Naive thymus-derived CD8-positive, alpha-beta T cell (primary cell): ENCODE data around the gene TM4SF1. TPM values are rescaled to one million over a fixed set of nuclear protein-coding genes. Genes with fewer than 3 reads are reported as not detected.

ENCODE experiments used
- ATAC-seq, 2 donors: fragments of 150-1000 bp; cut with Tn5 transposase in 1 of 2; sonication (Bioruptor Pico), chemical (Tn5 transposase) in 1 of 2; 1 replicate in 1 of 2; 2 replicates in 1 of 2; pipeline ENCODE4 v1.10.0; 2021; ENCODE audit warnings: mild to moderate bottlenecking in 2 of 2, moderate library complexity in 2 of 2
- POLR2A ChIA-PET: fragments of 350-600 bp; sonication (Branson Sonifier 250); formaldehyde crosslinking; loops from one replicate; lab custom pipeline; 2021; ENCODE audit warnings: antibody characterized with exemption; lab: Charles Lee
- DNase-seq, 10 donors: peaks; one replicate each; pipeline versions ENCODE4 v3.0.0 to v3.0.0-alpha.2; 2020 to 2022
- H3K27ac Mint-ChIP-seq, 10 donors: one replicate each; pipeline ENCODE4 v1.8.0; 2020 to 2022; ENCODE audit warnings: mild to moderate bottlenecking in 10 of 10, mixed read lengths in 10 of 10, moderate library complexity in 4 of 10, inconsistent platforms in 1 of 10
- H3K27me3 Mint-ChIP-seq, 5 donors: one replicate each; pipeline ENCODE4 v1.8.0; 2021 to 2022; ENCODE audit warnings: mixed read lengths in 5 of 5
- H3K36me3 Mint-ChIP-seq, 3 donors: one replicate each; pipeline ENCODE4 v1.8.0; 2020 to 2022; ENCODE audit warnings: mixed read lengths in 3 of 3, mild to moderate bottlenecking in 2 of 3, inconsistent platforms in 1 of 3
- H3K4me1 Mint-ChIP-seq, 4 donors: one replicate each; pipeline ENCODE4 v1.8.0; 2021 to 2022; ENCODE audit warnings: mixed read lengths in 4 of 4
- H3K4me3 Mint-ChIP-seq, 10 donors: one replicate each; pipeline ENCODE4 v1.8.0; 2020 to 2022; ENCODE audit warnings: mild to moderate bottlenecking in 10 of 10, mixed read lengths in 10 of 10, moderate library complexity in 6 of 10, inconsistent platforms in 1 of 10
- H3K9me3 Mint-ChIP-seq, 9 donors: one replicate each; pipeline ENCODE4 v1.8.0; 2020 to 2022; ENCODE audit warnings: mixed read lengths in 9 of 9, mild to moderate bottlenecking in 3 of 9, inconsistent platforms in 1 of 9, moderate library complexity in 1 of 9
- polyA plus RNA-seq, 3 donors: library from polyadenylated mRNA; unstranded; fragments of 300-500 nt; fragmentation: Illumina TruSeq; gene quantifications; one replicate each; pipeline ENCODE4 v1.2.3, GENCODE V29; 2021
- total RNA-seq, 8 experiments: library from RNA in 2 of 8; stranded (reverse) in 2 of 8; gene quantifications; one replicate each; pipeline ENCODE4 v1.2.3 and lab custom pipeline; 2021 to 2026

The TM4SF1 gene, protein sequence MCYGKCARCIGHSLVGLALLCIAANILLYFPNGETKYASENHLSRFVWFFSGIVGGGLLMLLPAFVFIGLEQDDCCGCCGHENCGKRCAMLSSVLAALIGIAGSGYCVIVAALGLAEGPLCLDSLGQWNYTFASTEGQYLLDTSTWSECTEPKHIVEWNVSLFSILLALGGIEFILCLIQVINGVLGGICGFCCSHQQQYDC
- not detected for total RNA-seq
- not detected for polyA plus RNA-seq
- total RNA-seq (lab: John Stamatoyannopoulos, UW), result 0 to 0.13 (median 0) reads per million in 6 experiments

GRCh38 chr3:149377408-149378364, at the start of gene TM4SF1:
TSS of gene TM4SF1 (minus strand) at chr3:149377649. CDS start at chr3:149377547, 102 bp downstream.
- H3K9me3 Mint-ChIP-seq, result peaks cover 0 to 5% (median 0%) of the 10 kb centered on the region in 9 donors
- no peak within 1 kb of the TSS for H3K27ac Mint-ChIP-seq
- H3K4me3 Mint-ChIP-seq, result peak within 1 kb of the TSS in 1 of 10 donors; percentile 15
- POLR2A ChIA-PET, result no interaction called here
- peaks cover 7 to 23% (median 8%) of the 10 kb centered on the region in 5 donors for H3K27me3 Mint-ChIP-seq
- ATAC-seq (no peak), DNase-seq (no peak)
- peaks cover 0 to 2% (median 0%) of the 10 kb centered on the region in 3 donors for H3K36me3 Mint-ChIP-seq
- H3K4me1 Mint-ChIP-seq, result peaks cover 0 to 2% (median 0%) of the 10 kb centered on the region in 4 donors

- Mint-ChIP-seq H3K27ac (no peak overlapping the region), H3K4me1 (no peaks in the 10 kb centered on the region), H3K36me3 (no peaks in the 10 kb centered on the region), H3K27me3 (peaks cover 3 to 31% (median 5%) of the 10 kb centered on the region in 5 donors), H3K4me3 (no peak overlapping the region), H3K9me3 (no peaks in the 10 kb centered on the region)
- DNase-seq (no peak), ATAC-seq (no peak)
- POLR2A ChIA-PET, result no interaction called here
Observed at GRCh38 chr3:149426325-149426724, 48.9 kb upstream of the TM4SF1 start.

GRCh38 chr3:149424918-149425317, 47.5 kb upstream of the TM4SF1 start:
- H3K27ac Mint-ChIP-seq, result no peak overlapping the region
- DNase-seq, result no peak
- no peaks in the 10 kb centered on the region for H3K4me1 Mint-ChIP-seq
- POLR2A ChIA-PET, result no interaction called here
- no peak overlapping the region for H3K4me3 Mint-ChIP-seq
- H3K36me3 Mint-ChIP-seq, result no peaks in the 10 kb centered on the region
- no peak for ATAC-seq
- H3K9me3 Mint-ChIP-seq, result no peaks in the 10 kb centered on the region
- H3K27me3 Mint-ChIP-seq, result peaks cover 3 to 31% (median 5%) of the 10 kb centered on the region in 5 donors

- no peaks in the 10 kb centered on the region for H3K9me3 Mint-ChIP-seq
- no peak overlapping the region for H3K4me3 Mint-ChIP-seq
- ATAC-seq (no peak), DNase-seq (no peak)
- H3K27me3 Mint-ChIP-seq, result peaks cover 0 to 11% (median 5%) of the 10 kb centered on the region in 5 donors
- H3K4me1 Mint-ChIP-seq, result no peaks in the 10 kb centered on the region
- no peaks in the 10 kb centered on the region for H3K36me3 Mint-ChIP-seq
- POLR2A ChIA-PET, result no interaction called here
- no peak overlapping the region for H3K27ac Mint-ChIP-seq
Observed at GRCh38 chr3:149421764-149422163, 44.3 kb upstream of the TM4SF1 start.

GRCh38 chr3:149419816-149420215, 42.4 kb upstream of the TM4SF1 start:
- POLR2A ChIA-PET, result no interaction called here
- Mint-ChIP-seq H3K27me3 (peaks cover 0 to 12% (median 5%) of the 10 kb centered on the region in 5 donors), H3K4me1 (no peaks in the 10 kb centered on the region), H3K36me3 (no peaks in the 10 kb centered on the region), H3K27ac (no peak overlapping the region), H3K9me3 (no peaks in the 10 kb centered on the region), H3K4me3 (no peak overlapping the region)
- ATAC-seq (no peak), DNase-seq (no peak)

DNA sequence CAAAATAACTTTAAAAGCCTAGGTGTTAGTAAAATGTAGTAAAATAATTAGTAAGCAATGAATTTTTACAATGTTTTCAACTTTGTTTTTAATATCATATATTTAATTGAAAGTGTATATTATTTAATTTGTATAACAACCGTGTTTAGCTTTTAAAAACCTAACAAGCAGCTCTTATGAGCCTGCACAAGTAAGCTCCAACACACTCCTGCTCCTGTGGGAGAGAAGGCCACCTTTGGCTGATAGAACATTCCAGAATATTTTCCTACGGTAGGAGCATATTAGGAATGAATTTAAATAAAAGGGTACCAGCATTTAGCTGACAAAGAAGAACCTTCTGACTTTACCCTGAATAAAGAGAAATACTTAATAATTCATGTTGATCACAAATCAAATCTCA, 40.3 kb upstream of the TM4SF1 start:
- DNase-seq (no peak), ATAC-seq (no peak)
- Mint-ChIP-seq H3K27me3 (peaks cover 0 to 9% (median 3%) of the 10 kb centered on the region in 5 donors), H3K27ac (no peak overlapping the region), H3K9me3 (no peaks in the 10 kb centered on the region), H3K36me3 (no peaks in the 10 kb centered on the region), H3K4me3 (no peak overlapping the region), H3K4me1 (no peaks in the 10 kb centered on the region)
- POLR2A ChIA-PET, result no interaction called here

DNA sequence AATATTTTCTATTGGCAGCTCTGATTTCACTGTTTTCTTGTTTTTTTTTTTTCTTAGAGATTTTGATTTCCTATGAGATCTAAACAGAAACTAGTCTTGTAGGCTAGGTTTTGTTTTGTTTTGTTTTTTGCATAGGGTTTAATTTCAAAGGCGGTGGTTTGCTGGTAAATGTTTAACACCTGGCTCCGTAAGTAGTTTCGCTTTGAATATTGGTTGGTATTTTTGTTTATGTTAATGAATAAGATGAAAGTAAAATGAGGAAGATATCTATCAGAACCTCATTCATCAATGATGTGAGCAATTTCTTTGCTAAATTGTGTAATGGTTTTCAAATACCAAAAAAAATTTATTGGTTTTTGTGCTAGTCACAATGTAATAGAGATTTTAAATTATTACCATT, 39.7 kb upstream of the TM4SF1 start:
- POLR2A ChIA-PET, result no interaction called here
- DNase-seq (no peak), ATAC-seq (no peak)
- no peaks in the 10 kb centered on the region for H3K4me1 Mint-ChIP-seq
- H3K27ac Mint-ChIP-seq, result no peak overlapping the region
- no peak overlapping the region for H3K4me3 Mint-ChIP-seq
- no peaks in the 10 kb centered on the region for H3K9me3 Mint-ChIP-seq
- H3K27me3 Mint-ChIP-seq, result peaks cover 0 to 8% (median 0%) of the 10 kb centered on the region in 5 donors
- H3K36me3 Mint-ChIP-seq, result no peaks in the 10 kb centered on the region

GRCh38 chr3:149415484-149415883, 38.0 kb upstream of the TM4SF1 start:
- H3K4me1 Mint-ChIP-seq, result no peaks in the 10 kb centered on the region
- no peaks in the 10 kb centered on the region for H3K9me3 Mint-ChIP-seq
- DNase-seq (no peak), ATAC-seq (no peak)
- POLR2A ChIA-PET, result no interaction called here
- H3K36me3 Mint-ChIP-seq, result no peaks in the 10 kb centered on the region
- peaks cover 0 to 8% (median 0%) of the 10 kb centered on the region in 5 donors for H3K27me3 Mint-ChIP-seq
- H3K4me3 Mint-ChIP-seq, result no peak overlapping the region
- H3K27ac Mint-ChIP-seq, result no peak overlapping the region

DNA sequence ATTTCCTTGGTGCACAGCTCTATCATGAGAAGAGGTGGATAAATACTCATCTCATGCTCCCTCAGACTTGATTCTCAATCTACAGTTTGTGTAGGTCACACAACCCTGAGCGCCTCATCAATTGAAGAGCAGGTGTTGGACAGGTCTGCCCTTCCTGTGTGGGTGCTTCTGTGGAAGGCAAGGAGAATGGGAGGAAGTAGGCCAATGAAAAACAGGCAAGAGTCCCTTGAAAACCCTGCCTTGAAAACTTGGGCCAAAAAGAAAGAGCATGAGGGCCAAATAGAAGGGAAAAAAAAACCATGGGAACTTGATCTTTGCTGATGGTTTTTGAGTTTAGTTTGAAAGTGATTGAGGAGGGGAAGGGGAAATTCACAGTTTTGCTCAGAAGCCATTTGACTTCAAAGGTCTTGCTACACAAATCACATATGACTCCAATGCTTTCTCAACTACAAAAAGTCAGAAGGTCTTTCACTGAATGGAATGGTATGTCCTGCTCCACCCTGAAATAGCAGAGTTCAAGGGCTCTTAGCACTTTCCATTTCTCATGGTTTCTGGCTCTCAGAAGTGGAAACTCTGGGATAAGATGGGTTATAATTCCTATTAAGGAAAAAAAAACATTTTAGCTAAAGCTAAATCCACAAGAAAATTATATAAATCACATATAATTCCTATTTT, 37.2 kb upstream of the TM4SF1 start:
- ATAC-seq (no peak), DNase-seq (no peak)
- POLR2A ChIA-PET, result no interaction called here
- H3K4me1 Mint-ChIP-seq, result no peaks in the 10 kb centered on the region
- H3K4me3 Mint-ChIP-seq, result no peak overlapping the region
- no peak overlapping the region for H3K27ac Mint-ChIP-seq
- no peaks in the 10 kb centered on the region for H3K36me3 Mint-ChIP-seq
- no peaks in the 10 kb centered on the region for H3K9me3 Mint-ChIP-seq
- peaks cover 0 to 8% (median 0%) of the 10 kb centered on the region in 5 donors for H3K27me3 Mint-ChIP-seq

DNA sequence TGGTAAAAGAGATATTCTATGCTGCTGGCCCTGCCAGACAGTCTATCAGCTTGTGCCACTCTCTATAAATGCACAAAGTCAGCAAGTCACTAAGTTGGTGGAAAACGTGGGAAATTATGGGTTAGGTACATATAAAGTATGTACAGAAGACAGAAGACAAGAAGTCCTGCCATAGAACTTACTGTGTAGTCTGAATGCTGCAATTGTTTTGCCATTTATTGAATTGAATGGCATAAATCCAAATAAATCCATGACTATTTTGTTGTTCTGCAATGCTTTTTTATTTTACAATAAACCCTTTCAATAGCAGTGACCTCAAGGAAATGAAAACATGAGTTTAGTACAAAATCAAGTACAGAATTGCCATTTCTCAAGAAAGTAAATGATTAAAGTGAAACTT, 34.1 kb upstream of the TM4SF1 start:
- ATAC-seq (no peak), DNase-seq (no peak)
- no peaks in the 10 kb centered on the region for H3K36me3 Mint-ChIP-seq
- H3K9me3 Mint-ChIP-seq, result no peaks in the 10 kb centered on the region
- H3K4me1 Mint-ChIP-seq, result no peaks in the 10 kb centered on the region
- POLR2A ChIA-PET, result no interaction called here
- H3K27ac Mint-ChIP-seq, result no peak overlapping the region
- no peak overlapping the region for H3K4me3 Mint-ChIP-seq
- H3K27me3 Mint-ChIP-seq, result peaks cover 0 to 4% (median 0%) of the 10 kb centered on the region in 5 donors

GRCh38 chr3:149409351-149409750, 31.9 kb upstream of the TM4SF1 start:
- POLR2A ChIA-PET, result no interaction called here
- H3K27me3 Mint-ChIP-seq, result peaks cover 0 to 10% (median 3%) of the 10 kb centered on the region in 5 donors
- no peak for DNase-seq
- no peaks in the 10 kb centered on the region for H3K36me3 Mint-ChIP-seq
- H3K4me1 Mint-ChIP-seq, result no peaks in the 10 kb centered on the region
- H3K27ac Mint-ChIP-seq, result no peak overlapping the region
- no peak for ATAC-seq
- no peak overlapping the region for H3K4me3 Mint-ChIP-seq
- no peaks in the 10 kb centered on the region for H3K9me3 Mint-ChIP-seq

DNA sequence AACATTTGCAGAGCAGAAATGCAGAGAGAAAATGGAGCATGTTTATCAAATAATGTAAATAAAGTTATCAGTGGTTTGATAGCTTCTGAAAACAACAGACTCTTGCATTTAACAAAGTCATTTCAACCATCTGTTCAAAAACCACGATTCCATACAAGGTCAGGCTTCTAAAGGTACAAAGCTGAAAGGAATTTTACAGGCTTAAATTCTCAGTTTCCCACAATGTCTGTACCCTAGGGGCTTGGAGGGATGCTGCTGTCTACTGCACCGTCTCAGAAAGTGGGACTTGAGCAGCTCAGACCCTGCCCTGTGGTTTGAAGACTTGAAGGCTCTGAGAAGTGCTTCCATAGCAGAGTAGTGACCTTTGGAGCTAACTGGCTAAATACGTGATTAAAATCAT, 30.4 kb upstream of the TM4SF1 start:
- DNase-seq (no peak), ATAC-seq (no peak)
- Mint-ChIP-seq H3K36me3 (no peaks in the 10 kb centered on the region), H3K4me3 (no peak overlapping the region), H3K9me3 (no peaks in the 10 kb centered on the region), H3K4me1 (no peaks in the 10 kb centered on the region), H3K27me3 (peaks cover 2 to 22% (median 6%) of the 10 kb centered on the region in 5 donors), H3K27ac (no peak overlapping the region)
- POLR2A ChIA-PET, result no interaction called here
